KMS-11 (cell line): ENCODE data around the gene TBX21.

Source experiments
- H2AFZ ChIP-seq: fragments of 200-600 bp; sonication (generic); 2 replicates; pipeline ENCODE4 v1.6.1; 2016; ENCODE audit warnings: antibody characterized with exemption, mixed run types, low read depth
- H3K27ac ChIP-seq: fragments of 200-600 bp; sonication (generic); 2 replicates; pipeline ENCODE4 v1.6.1; 2016; ENCODE audit warnings: mild to moderate bottlenecking, mixed run types
- H3K27me3 ChIP-seq: fragments of 200-600 bp; sonication (generic); 2 replicates; pipeline ENCODE4 v1.6.1; 2017; ENCODE audit warnings: mild to moderate bottlenecking, low read depth, mixed run types, moderate library complexity; ENCODE audit not compliant: insufficient read depth
- H3K36me3 ChIP-seq: fragments of 200-600 bp; sonication (generic); 2 replicates; pipeline ENCODE4 v1.6.1; 2017; ENCODE audit warnings: mild to moderate bottlenecking, mixed run types; ENCODE audit not compliant: insufficient read depth
- H3K4me1 ChIP-seq: fragments of 200-600 bp; sonication (generic); 2 replicates; pipeline ENCODE4 v1.6.1; 2016; ENCODE audit warnings: mild to moderate bottlenecking, low read depth, mixed run types; ENCODE audit not compliant: poor library complexity, severe bottlenecking
- H3K4me2 ChIP-seq: fragments of 200-600 bp; sonication (generic); 2 replicates; pipeline ENCODE4 v1.7.0; 2016; ENCODE audit warnings: mild to moderate bottlenecking, mixed run types
- H3K4me3 ChIP-seq: fragments of 200-600 bp; sonication (generic); IDR thresholded peaks from 2 replicates; pipeline ENCODE4 v1.6.1; 2017; ENCODE audit warnings: low read depth, low read length, mixed read lengths; ENCODE audit not compliant: insufficient read depth
- H3K79me2 ChIP-seq: fragments of 200-600 bp; sonication (generic); 2 replicates; pipeline ENCODE4 v1.6.1; 2016; ENCODE audit warnings: low read depth, mixed run types; ENCODE audit not compliant: insufficient read depth
- H3K9ac ChIP-seq: fragments of 200-600 bp; sonication (generic); 2 replicates; pipeline ENCODE4 v1.6.1; 2016; ENCODE audit warnings: mild to moderate bottlenecking, mixed run types
- H4K20me1 ChIP-seq: fragments of 200-600 bp; sonication (generic); 2 replicates; pipeline ENCODE4 v1.6.1; 2016; ENCODE audit warnings: mild to moderate bottlenecking, mixed run types; ENCODE audit not compliant: insufficient read depth
- TF ChIP-seq, protein P1 (sequence below): fragments of 200-600 bp; sonication (generic); conservative IDR thresholded peaks from 2 replicates; pipeline ENCODE4 v1.6.1; 2017; ENCODE audit warnings: low read depth, mild to moderate bottlenecking, antibody characterized with exemption, low read length, moderate library complexity, mixed read lengths

Gene TBX21

DNA sequence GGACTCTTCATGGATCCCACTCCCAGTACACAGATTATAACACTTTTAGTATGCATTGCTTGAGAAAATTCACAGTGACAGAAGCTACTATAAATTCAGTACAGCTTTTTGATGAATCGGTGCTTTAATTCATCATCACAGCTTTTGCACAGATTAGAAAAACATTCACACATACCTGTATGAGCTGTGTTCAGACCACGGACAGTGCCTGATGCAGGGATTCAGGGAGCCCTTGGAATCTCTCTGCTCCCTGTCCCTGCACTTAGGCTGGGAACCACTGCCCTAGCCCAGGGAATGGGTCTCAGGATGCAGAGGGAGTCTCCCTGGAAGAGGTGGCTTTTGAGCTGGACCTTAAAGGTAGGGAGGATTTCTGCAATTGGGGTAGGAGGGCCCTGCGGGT lies 25.2 kb upstream of the TBX21 start:
- H3K4me3 ChIP-seq, result no peak overlapping the region
- TF ChIP-seq, protein P1, sequence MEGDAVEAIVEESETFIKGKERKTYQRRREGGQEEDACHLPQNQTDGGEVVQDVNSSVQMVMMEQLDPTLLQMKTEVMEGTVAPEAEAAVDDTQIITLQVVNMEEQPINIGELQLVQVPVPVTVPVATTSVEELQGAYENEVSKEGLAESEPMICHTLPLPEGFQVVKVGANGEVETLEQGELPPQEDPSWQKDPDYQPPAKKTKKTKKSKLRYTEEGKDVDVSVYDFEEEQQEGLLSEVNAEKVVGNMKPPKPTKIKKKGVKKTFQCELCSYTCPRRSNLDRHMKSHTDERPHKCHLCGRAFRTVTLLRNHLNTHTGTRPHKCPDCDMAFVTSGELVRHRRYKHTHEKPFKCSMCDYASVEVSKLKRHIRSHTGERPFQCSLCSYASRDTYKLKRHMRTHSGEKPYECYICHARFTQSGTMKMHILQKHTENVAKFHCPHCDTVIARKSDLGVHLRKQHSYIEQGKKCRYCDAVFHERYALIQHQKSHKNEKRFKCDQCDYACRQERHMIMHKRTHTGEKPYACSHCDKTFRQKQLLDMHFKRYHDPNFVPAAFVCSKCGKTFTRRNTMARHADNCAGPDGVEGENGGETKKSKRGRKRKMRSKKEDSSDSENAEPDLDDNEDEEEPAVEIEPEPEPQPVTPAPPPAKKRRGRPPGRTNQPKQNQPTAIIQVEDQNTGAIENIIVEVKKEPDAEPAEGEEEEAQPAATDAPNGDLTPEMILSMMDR, result no peak
- no peak overlapping the region for H3K4me2 ChIP-seq

DNA sequence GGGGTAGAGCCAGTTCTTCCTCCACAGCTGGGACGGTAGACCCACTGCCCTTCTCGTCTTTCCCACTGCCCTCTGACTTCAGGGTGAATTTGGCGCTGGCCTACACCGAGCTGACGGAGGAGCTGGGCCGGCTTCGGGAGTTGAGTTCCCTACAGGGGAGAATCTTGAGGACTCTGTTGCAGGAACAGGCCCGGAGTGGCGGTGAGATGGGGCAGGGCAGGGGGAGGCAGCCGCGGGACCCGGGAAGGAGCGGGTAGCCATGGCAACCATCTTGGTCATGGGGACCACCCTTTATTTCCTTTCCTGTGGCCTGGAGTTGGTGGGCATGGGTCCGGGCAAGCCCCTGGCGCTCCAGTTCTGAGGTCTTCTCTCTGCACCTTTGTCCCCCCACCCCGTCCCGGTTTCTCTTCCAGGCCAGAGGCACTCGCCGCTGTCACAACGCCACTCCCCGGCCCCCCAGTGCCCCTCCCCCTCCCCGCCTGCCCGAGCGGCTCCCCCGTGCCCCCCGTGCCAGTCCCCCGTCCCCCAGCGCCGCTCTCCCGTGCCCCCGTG lies 24.6 kb upstream of the TBX21 start:
- no peak overlapping the region for H3K4me2 ChIP-seq
- TF ChIP-seq, protein P1, result no peak
- no peak overlapping the region for H3K9ac ChIP-seq
- H3K4me3 ChIP-seq, result no peak overlapping the region
- no peak overlapping the region for H2AFZ ChIP-seq
- H3K79me2 ChIP-seq, result no peaks in the 10 kb centered on the region
- peaks cover 28% of the 10 kb centered on the region for H3K4me1 ChIP-seq
- no peaks in the 10 kb centered on the region for H4K20me1 ChIP-seq
- no peaks in the 10 kb centered on the region for H3K36me3 ChIP-seq
- no peak overlapping the region for H3K27ac ChIP-seq
- H3K27me3 ChIP-seq, result no peaks in the 10 kb centered on the region; the same call in 1 of the 2 replicates

More for the DNA sequence above, 25.2 kb upstream of the TBX21 start:
- no peaks in the 10 kb centered on the region for H3K36me3 ChIP-seq
- H3K79me2 ChIP-seq, result no peaks in the 10 kb centered on the region
- no peaks in the 10 kb centered on the region; the same call in 1 of the 2 replicates for H3K27me3 ChIP-seq
- no peak overlapping the region for H3K27ac ChIP-seq
- no peaks in the 10 kb centered on the region for H4K20me1 ChIP-seq
- no peak overlapping the region for H3K9ac ChIP-seq
- H3K4me1 ChIP-seq, result peaks cover 28% of the 10 kb centered on the region
- H2AFZ ChIP-seq, result no peak overlapping the region

- H3K4me3 ChIP-seq, result no peak overlapping the region
- H4K20me1 ChIP-seq, result no peaks in the 10 kb centered on the region
- no peak overlapping the region for H3K4me2 ChIP-seq
- H3K9ac ChIP-seq, result no peak overlapping the region
- no peak overlapping the region for H2AFZ ChIP-seq
- TF ChIP-seq, protein P1, result no peak
- H3K27ac ChIP-seq, result no peak overlapping the region
- peaks cover 28% of the 10 kb centered on the region for H3K4me1 ChIP-seq
- no peaks in the 10 kb centered on the region for H3K79me2 ChIP-seq
- no peaks in the 10 kb centered on the region; the same call in 1 of the 2 replicates for H3K27me3 ChIP-seq
- no peaks in the 10 kb centered on the region for H3K36me3 ChIP-seq
Observed at GRCh38 chr17:47708864-47709541, 24.0 kb upstream of the TBX21 start.

GRCh38 chr17:47709594-47709993 lies 23.4 kb upstream of the TBX21 start:
- no peak overlapping the region for H2AFZ ChIP-seq
- TF ChIP-seq, protein P1, result no peak
- H3K27me3 ChIP-seq, result no peaks in the 10 kb centered on the region; the same call in 1 of the 2 replicates
- H3K79me2 ChIP-seq, result no peaks in the 10 kb centered on the region
- no peak overlapping the region for H3K27ac ChIP-seq
- no peak overlapping the region for H3K4me3 ChIP-seq
- no peaks in the 10 kb centered on the region for H4K20me1 ChIP-seq
- no peaks in the 10 kb centered on the region for H3K36me3 ChIP-seq
- H3K4me2 ChIP-seq, result no peak overlapping the region
- no peak overlapping the region for H3K9ac ChIP-seq
- H3K4me1 ChIP-seq, result peaks cover 28% of the 10 kb centered on the region
